Measurements from ENCODE around the gene STIM2. TPM values are rescaled to one million over a fixed set of nuclear protein-coding genes. Genes with fewer than 3 reads are reported as not detected.

Gene STIM2
- total RNA-seq, 1 donor from 2014 or later, result 18.4 TPM

DNA sequence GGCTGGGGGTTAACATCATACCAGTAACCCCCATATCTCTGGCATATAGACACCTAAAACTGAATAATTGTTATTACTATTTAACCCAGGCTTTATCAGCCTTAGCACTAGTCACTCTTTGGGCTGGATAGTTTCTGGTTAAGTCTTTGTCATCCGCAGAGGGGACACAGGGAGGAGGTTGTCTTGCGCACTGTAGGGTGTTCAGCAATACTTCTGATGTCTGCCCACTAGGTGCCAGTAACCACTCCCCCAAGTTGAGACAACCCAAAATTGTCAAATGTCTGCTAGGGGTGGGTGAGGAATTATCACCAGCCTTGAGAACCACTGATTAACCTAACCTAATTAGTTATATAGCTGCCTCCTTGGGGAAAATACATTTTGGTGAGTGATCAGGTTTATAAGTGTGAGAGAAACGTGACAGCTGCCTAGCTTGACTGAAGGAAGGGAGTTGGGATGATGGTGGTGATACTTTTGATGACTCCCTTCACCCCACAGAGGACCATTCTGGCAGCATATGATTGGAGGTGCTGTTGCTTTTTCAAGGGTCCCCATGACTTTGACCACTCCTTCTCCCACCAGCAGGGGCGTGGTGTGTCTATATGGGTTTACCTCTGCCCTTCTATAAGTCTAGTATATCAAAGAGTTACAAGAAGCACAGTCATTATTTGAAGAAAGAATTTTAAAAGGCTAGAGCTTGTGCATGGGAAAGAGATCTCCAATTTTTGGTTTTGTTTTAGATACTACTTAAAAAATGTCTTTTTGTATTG is 140.9 kb downstream of the STIM2 start:
- Mint-ChIP-seq H3K9me3 (ENCODE audit: unreplicated experiment) (no peaks in the 10 kb centered on the region), H3K27ac (ENCODE audit: unreplicated experiment) (peak overlapping the region; percentile 41), H3K27me3 (ENCODE audit: low read depth, unreplicated experiment) (no peaks in the 10 kb centered on the region), H3K4me1 (ENCODE audit: low read depth, unreplicated experiment) (no peaks in the 10 kb centered on the region), H3K4me3 (ENCODE audit: unreplicated experiment) (no peak overlapping the region), H3K36me3 (ENCODE audit: low read depth, unreplicated experiment) (no peaks in the 10 kb centered on the region)
- Histone ChIP-seq H3K9ac (ENCODE audit: low read length) (no peak overlapping the region), H3K27ac (ENCODE audit: low read depth, low read length) (no peak overlapping the region), H3K27me3 (ENCODE audit: insufficient read depth, low read length) (no peaks in the 10 kb centered on the region), H3K9me3 (ENCODE audit: insufficient read depth, low read depth, low read length) (no peaks in the 10 kb centered on the region), H3K79me2 (ENCODE audit: insufficient read depth, low read length) (no peaks in the 10 kb centered on the region), H3K4me1 (ENCODE audit: insufficient read depth, low read length) (peaks cover 27% of the 10 kb centered on the region), H4K20me1 (ENCODE audit: insufficient read depth, low read length) (no peaks in the 10 kb centered on the region), H3K36me3 (ENCODE audit: insufficient read depth, low read length) (no peaks in the 10 kb centered on the region), H2AFZ (ENCODE audit: low read depth, low read length) (no peak overlapping the region), H3K4me2 (ENCODE audit: low read length) (no peak overlapping the region), H3K4me3 (ENCODE audit: insufficient read depth, low read depth, low read length) (no peak overlapping the region)
- DNase-seq (ENCODE audit: low read depth) (no peak), FAIRE-seq (no peak)
- no peak for TF ChIP-seq EZH2 (IDR thresholded peaks at IDR 0.05; ENCODE audit: insufficient read depth, low read length)
- TF ChIP-seq, protein P1, sequence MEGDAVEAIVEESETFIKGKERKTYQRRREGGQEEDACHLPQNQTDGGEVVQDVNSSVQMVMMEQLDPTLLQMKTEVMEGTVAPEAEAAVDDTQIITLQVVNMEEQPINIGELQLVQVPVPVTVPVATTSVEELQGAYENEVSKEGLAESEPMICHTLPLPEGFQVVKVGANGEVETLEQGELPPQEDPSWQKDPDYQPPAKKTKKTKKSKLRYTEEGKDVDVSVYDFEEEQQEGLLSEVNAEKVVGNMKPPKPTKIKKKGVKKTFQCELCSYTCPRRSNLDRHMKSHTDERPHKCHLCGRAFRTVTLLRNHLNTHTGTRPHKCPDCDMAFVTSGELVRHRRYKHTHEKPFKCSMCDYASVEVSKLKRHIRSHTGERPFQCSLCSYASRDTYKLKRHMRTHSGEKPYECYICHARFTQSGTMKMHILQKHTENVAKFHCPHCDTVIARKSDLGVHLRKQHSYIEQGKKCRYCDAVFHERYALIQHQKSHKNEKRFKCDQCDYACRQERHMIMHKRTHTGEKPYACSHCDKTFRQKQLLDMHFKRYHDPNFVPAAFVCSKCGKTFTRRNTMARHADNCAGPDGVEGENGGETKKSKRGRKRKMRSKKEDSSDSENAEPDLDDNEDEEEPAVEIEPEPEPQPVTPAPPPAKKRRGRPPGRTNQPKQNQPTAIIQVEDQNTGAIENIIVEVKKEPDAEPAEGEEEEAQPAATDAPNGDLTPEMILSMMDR (IDR thresholded peaks at IDR 0.05; ENCODE audit: insufficient read depth, low read depth, low read length), result no peak

DNA sequence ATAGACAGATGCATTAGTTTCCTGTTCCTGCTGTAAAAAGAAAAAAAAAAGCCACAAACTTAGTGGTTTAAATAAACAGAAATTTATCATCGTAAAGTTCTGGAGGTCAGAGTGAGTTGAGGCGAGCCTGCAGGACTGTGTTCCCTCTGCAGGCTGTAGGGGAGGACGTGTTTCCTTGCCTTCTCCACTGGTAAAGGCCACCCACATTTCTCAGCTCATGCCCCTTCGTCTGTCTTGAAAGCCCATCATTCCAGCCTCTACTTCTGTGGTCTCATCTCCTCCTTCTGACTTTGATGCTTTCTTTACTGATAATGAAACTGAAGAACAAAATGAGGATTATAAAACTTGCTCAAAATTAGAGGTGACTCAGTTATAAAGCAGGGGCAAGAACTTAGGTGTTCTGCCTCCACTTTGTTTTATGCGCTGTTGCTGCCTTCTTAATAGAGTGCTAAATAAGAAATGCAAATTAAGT is 143.0 kb downstream of the STIM2 start:
- peaks cover 30% of the 10 kb centered on the region for H3K4me1 ChIP-seq (ENCODE audit: insufficient read depth, low read length)
- Mint-ChIP-seq H3K4me1 (ENCODE audit: low read depth, unreplicated experiment) (no peaks in the 10 kb centered on the region), H3K36me3 (ENCODE audit: low read depth, unreplicated experiment) (no peaks in the 10 kb centered on the region), H3K4me3 (ENCODE audit: unreplicated experiment) (no peak overlapping the region), H3K9me3 (ENCODE audit: unreplicated experiment) (no peaks in the 10 kb centered on the region), H3K27ac (ENCODE audit: unreplicated experiment) (no peak overlapping the region), H3K27me3 (ENCODE audit: low read depth, unreplicated experiment) (no peaks in the 10 kb centered on the region)
- H4K20me1 ChIP-seq (ENCODE audit: insufficient read depth, low read length), result no peaks in the 10 kb centered on the region
- peak overlapping the region; percentile 50 for H3K4me2 ChIP-seq (ENCODE audit: low read length)
- H3K79me2 ChIP-seq (ENCODE audit: insufficient read depth, low read length), result no peaks in the 10 kb centered on the region
- no peaks in the 10 kb centered on the region for H3K27me3 ChIP-seq (ENCODE audit: insufficient read depth, low read length)
- TF ChIP-seq, protein P1 (IDR thresholded peaks at IDR 0.05; ENCODE audit: insufficient read depth, low read depth, low read length), result no peak
- TF ChIP-seq EZH2 (IDR thresholded peaks at IDR 0.05; ENCODE audit: insufficient read depth, low read length), result no peak
- no peak overlapping the region for H3K9ac ChIP-seq (ENCODE audit: low read length)
- DNase-seq (ENCODE audit: low read depth) (peak; percentile 62), FAIRE-seq (no peak)
- H2AFZ ChIP-seq (ENCODE audit: low read depth, low read length), result no peak overlapping the region
- H3K4me3 ChIP-seq (ENCODE audit: insufficient read depth, low read depth, low read length), result no peak overlapping the region
- H3K9me3 ChIP-seq (ENCODE audit: insufficient read depth, low read depth, low read length), result no peaks in the 10 kb centered on the region
- no peak overlapping the region for H3K27ac ChIP-seq (ENCODE audit: low read depth, low read length)
- H3K36me3 ChIP-seq (ENCODE audit: insufficient read depth, low read length), result no peaks in the 10 kb centered on the region

DNA sequence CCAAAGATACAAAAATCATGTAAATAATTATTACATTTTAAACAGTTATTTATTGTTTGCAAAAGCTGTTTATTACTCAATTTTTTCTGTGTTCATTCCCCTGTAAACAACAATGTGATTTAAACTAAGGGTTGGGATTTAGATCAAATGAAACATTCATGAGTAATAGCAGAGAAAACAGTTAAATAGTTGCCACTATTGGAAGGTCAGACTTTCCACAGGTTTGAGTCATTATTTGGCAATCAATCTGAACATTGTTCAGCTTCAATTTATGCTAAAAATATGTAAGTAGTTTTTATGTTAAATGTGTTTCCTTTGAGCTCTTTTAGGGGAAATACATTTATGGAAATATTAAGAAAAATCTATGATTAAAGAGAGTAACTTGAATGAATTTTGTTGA is 144.9 kb downstream of the STIM2 start:
- no peaks in the 10 kb centered on the region for H3K9me3 Mint-ChIP-seq (ENCODE audit: unreplicated experiment)
- peak; percentile 81 for DNase-seq (ENCODE audit: low read depth)
- no peaks in the 10 kb centered on the region for H3K36me3 Mint-ChIP-seq (ENCODE audit: low read depth, unreplicated experiment)
- Histone ChIP-seq H3K36me3 (ENCODE audit: insufficient read depth, low read length) (no peaks in the 10 kb centered on the region), H3K4me2 (ENCODE audit: low read length) (peak overlapping the region; percentile 58), H4K20me1 (ENCODE audit: insufficient read depth, low read length) (no peaks in the 10 kb centered on the region), H3K4me3 (ENCODE audit: insufficient read depth, low read depth, low read length) (peak overlapping the region; percentile 12), H3K79me2 (ENCODE audit: insufficient read depth, low read length) (no peaks in the 10 kb centered on the region), H3K27ac (ENCODE audit: low read depth, low read length) (peak overlapping the region; percentile 77), H2AFZ (ENCODE audit: low read depth, low read length) (no peak overlapping the region), H3K9ac (ENCODE audit: low read length) (peak overlapping the region; percentile 34), H3K9me3 (ENCODE audit: insufficient read depth, low read depth, low read length) (no peaks in the 10 kb centered on the region), H3K4me1 (ENCODE audit: insufficient read depth, low read length) (peaks cover 39% of the 10 kb centered on the region), H3K27me3 (ENCODE audit: insufficient read depth, low read length) (no peaks in the 10 kb centered on the region)
- FAIRE-seq, result peak; percentile 89
- no peaks in the 10 kb centered on the region for H3K27me3 Mint-ChIP-seq (ENCODE audit: low read depth, unreplicated experiment)
- no peaks in the 10 kb centered on the region for H3K4me1 Mint-ChIP-seq (ENCODE audit: low read depth, unreplicated experiment)
- TF ChIP-seq, protein P1 (IDR thresholded peaks at IDR 0.05; ENCODE audit: insufficient read depth, low read depth, low read length), result no peak
- TF ChIP-seq EZH2 (IDR thresholded peaks at IDR 0.05; ENCODE audit: insufficient read depth, low read length), result no peak
- H3K4me3 Mint-ChIP-seq (ENCODE audit: unreplicated experiment), result no peak overlapping the region
- H3K27ac Mint-ChIP-seq (ENCODE audit: unreplicated experiment), result no peak overlapping the region

Data from astrocyte (in vitro differentiated cells and primary cell).